ENCODE data around the gene RXRA.

- TF ChIP-seq CTCF (IDR thresholded peaks at IDR 0.05; ENCODE audit: insufficient read depth, low read length, poor library complexity, severe bottlenecking) (no peak), EZH2phosphoT487 (conservative IDR thresholded peaks at IDR 0.05; ENCODE audit: low read length) (no peak)
Observed at GRCh38 chr9:134412298-134412711, 86.0 kb downstream of the RXRA start.

Measured in SU-DHL-6 (cell line).